Natural killer cell (primary cell): ENCODE data around the gene PLPP4. TPM values are rescaled to one million over a fixed set of nuclear protein-coding genes. Genes with fewer than 3 reads are reported as not detected.

Experiments used
- ATAC-seq, 3 donors: fragments of 150-1000 bp in 2 of 3; fragments of 200-7000 bp in 1 of 3; cut with Tn5 transposase; 1 replicate in 1 of 3; 2 replicates in 2 of 3; pipeline ENCODE4 v1.10.0; 2021; ENCODE audit warnings: mild to moderate bottlenecking in 2 of 3, moderate library complexity in 2 of 3
- DNase-seq, 2 donors: peaks; one replicate each; pipeline versions ENCODE4 v3.0.0 to v3.0.0-alpha.2; 2013 to 2021; ENCODE audit warnings: mixed read lengths in 1 of 2
- H3K27ac ChIP-seq: one replicate; pipeline ENCODE4 v1.5.1; 2013; ENCODE audit warnings: mild to moderate bottlenecking, low read length
- H3K27me3 ChIP-seq: one replicate; pipeline ENCODE4 v1.6.1; 2013; ENCODE audit warnings: low read length; ENCODE audit not compliant: control insufficient read depth, insufficient read depth
- H3K36me3 ChIP-seq: one replicate; pipeline ENCODE4 v1.6.1; 2013; ENCODE audit warnings: low read length; ENCODE audit not compliant: control insufficient read depth, insufficient read depth
- H3K4me1 ChIP-seq: one replicate; pipeline ENCODE4 v1.6.1; 2013; ENCODE audit warnings: low read length; ENCODE audit not compliant: control insufficient read depth, insufficient read depth
- H3K4me3 ChIP-seq: one replicate; pipeline ENCODE4 v1.5.1; 2013; ENCODE audit warnings: low read length
- H3K9me3 ChIP-seq: one replicate; pipeline ENCODE4 v1.6.1; 2013; ENCODE audit warnings: low read length; ENCODE audit not compliant: control insufficient read depth, insufficient read depth
- H3K27ac Mint-ChIP-seq, 2 donors: one replicate each; pipeline ENCODE4 v1.8.0; 2022; ENCODE audit warnings: mild to moderate bottlenecking in 2 of 2, mixed read lengths in 2 of 2, moderate library complexity in 1 of 2
- H3K27me3 Mint-ChIP-seq, 2 donors: one replicate each; pipeline ENCODE4 v1.8.0; 2022; ENCODE audit warnings: low read depth in 2 of 2, mixed read lengths in 2 of 2
- H3K36me3 Mint-ChIP-seq: one replicate; pipeline ENCODE4 v1.8.0; 2022; ENCODE audit warnings: mixed read lengths
- H3K4me1 Mint-ChIP-seq, 2 donors: one replicate each; pipeline ENCODE4 v1.8.0; 2022; ENCODE audit warnings: mixed read lengths in 2 of 2
- H3K4me3 Mint-ChIP-seq: one replicate; pipeline ENCODE4 v1.8.0; 2022; ENCODE audit warnings: mild to moderate bottlenecking, moderate library complexity, mixed read lengths
- H3K9me3 Mint-ChIP-seq, 2 donors: one replicate each; pipeline ENCODE4 v1.8.0; 2022; ENCODE audit warnings: mixed read lengths in 2 of 2
- CTCF ChIP-seq: fragments of 200-600 bp; IDR thresholded peaks from one replicate; pipeline ENCODE4 v1.8.0; 2022; ENCODE audit warnings: antibody characterized with exemption
- WGBS: methylation state at CpG from one replicate; pipeline ENCODE4 v1.1.7; 2013; ENCODE audit warnings: missing lambda C conversion rate; ENCODE audit not compliant: insufficient coverage; 5-methylcytosine and 5-hydroxymethylcytosine counted together
- intact Hi-C: fragments of 100-400 bp; cut with micrococcal nuclease; formaldehyde crosslinking; loops from one replicate; pipeline ENCODE4 v1.14.2; 2022
- total RNA-seq, 4 donors: library from RNA; stranded (reverse); fragments of 120-200 nt in 1 of 4; gene quantifications; one replicate each; pipeline versions ENCODE4 v1.2.3 to v1.2.4, GENCODE V29; 2013 to 2022

PLPP4 gene
- total RNA-seq, 3 donors from 2014 or later (not counting 1 experiment from before 2014, with no cell fraction given) = not detected

- Mint-ChIP-seq H3K4me1 (no peaks in the 10 kb centered on the region), H3K36me3 (no peaks in the 10 kb centered on the region), H3K27ac (no peak overlapping the region), H3K4me3 (no peak overlapping the region), H3K27me3 (peaks cover 6 to 14% of the 10 kb centered on the region in 2 donors), H3K9me3 (no peaks in the 10 kb centered on the region)
- Histone ChIP-seq H3K27me3 (no peaks in the 10 kb centered on the region), H3K36me3 (no peaks in the 10 kb centered on the region), H3K27ac (no peak overlapping the region), H3K9me3 (no peaks in the 10 kb centered on the region), H3K4me3 (no peak overlapping the region), H3K4me1 (no peaks in the 10 kb centered on the region)
- ATAC-seq (no peak), DNase-seq (no peak)
- no peak for TF ChIP-seq CTCF
- 88% methylated on average over 1 of the region's 1 CpG for WGBS
- intact Hi-C loops = no loop called here
Observed at GRCh38 chr10:120480848-120481247, 23.8 kb downstream of the PLPP4 start.

- no peak overlapping the region for H3K4me3 ChIP-seq
- 80% methylated on average over 2 of the region's 3 CpGs for WGBS
- Mint-ChIP-seq H3K27me3 (peaks cover 13 to 14% of the 10 kb centered on the region in 2 donors), H3K4me1 (no peaks in the 10 kb centered on the region), H3K27ac (no peak overlapping the region), H3K9me3 (no peaks in the 10 kb centered on the region), H3K4me3 (no peak overlapping the region), H3K36me3 (no peaks in the 10 kb centered on the region)
- intact Hi-C loops = no loop called here
- H3K4me1 ChIP-seq = no peaks in the 10 kb centered on the region
- DNase-seq (no peak), ATAC-seq (no peak)
- TF ChIP-seq CTCF = no peak
- no peaks in the 10 kb centered on the region for H3K36me3 ChIP-seq
- H3K27ac ChIP-seq = no peak overlapping the region
- no peaks in the 10 kb centered on the region for H3K9me3 ChIP-seq
- H3K27me3 ChIP-seq = no peaks in the 10 kb centered on the region
Observed at GRCh38 chr10:120483006-120483405, 26.0 kb downstream of the PLPP4 start.

GRCh38 chr10:120483651-120484301, 26.7 kb downstream of the PLPP4 start:
- Mint-ChIP-seq H3K27me3 (peaks cover 13 to 14% of the 10 kb centered on the region in 2 donors), H3K27ac (no peak overlapping the region), H3K9me3 (no peaks in the 10 kb centered on the region), H3K36me3 (no peaks in the 10 kb centered on the region), H3K4me3 (no peak overlapping the region), H3K4me1 (no peaks in the 10 kb centered on the region)
- Histone ChIP-seq H3K9me3 (no peaks in the 10 kb centered on the region), H3K4me1 (no peaks in the 10 kb centered on the region), H3K36me3 (no peaks in the 10 kb centered on the region), H3K4me3 (no peak overlapping the region), H3K27ac (no peak overlapping the region), H3K27me3 (no peaks in the 10 kb centered on the region)
- TF ChIP-seq CTCF = no peak
- no peak for DNase-seq
- intact Hi-C loops = no loop called here
- ATAC-seq = no peak
- WGBS = 80% methylated on average over 2 of the region's 2 CpGs

GRCh38 chr10:120485946-120486345, 28.9 kb downstream of the PLPP4 start:
- Mint-ChIP-seq H3K4me1 (no peaks in the 10 kb centered on the region), H3K4me3 (no peak overlapping the region), H3K27me3 (peaks cover 9 to 14% of the 10 kb centered on the region in 2 donors), H3K9me3 (no peaks in the 10 kb centered on the region), H3K36me3 (no peaks in the 10 kb centered on the region), H3K27ac (no peak overlapping the region)
- no peaks in the 10 kb centered on the region for H3K4me1 ChIP-seq
- no peaks in the 10 kb centered on the region for H3K27me3 ChIP-seq
- H3K27ac ChIP-seq = no peak overlapping the region
- no peaks in the 10 kb centered on the region for H3K9me3 ChIP-seq
- H3K4me3 ChIP-seq = no peak overlapping the region
- 91% methylated on average over 8 of the region's 8 CpGs for WGBS
- H3K36me3 ChIP-seq = no peaks in the 10 kb centered on the region
- intact Hi-C loops = no loop called here
- no peak for TF ChIP-seq CTCF
- DNase-seq = no peak
- no peak for ATAC-seq
